ENCODE data around the gene ADARB2. TPM values are rescaled to one million over a fixed set of nuclear protein-coding genes. Genes with fewer than 3 reads are reported as not detected.
A peak's percentile ranks its signal among the peaks of the same experiment; 100 is the strongest.

The ADARB2 gene
- total RNA-seq, 4 donors from 2014 or later = 0.80 to 4.9 (median 2.3) TPM

GRCh38 chr10:1368842-1369171 lies 368.5 kb downstream of the ADARB2 start:
- no peaks in the 10 kb centered on the region for H3K9me3 ChIP-seq
- intact Hi-C loops (cut with DNase I; ENCODE audit: low total_unique reads) = no loop called here
- no peak overlapping the region for H3K27ac ChIP-seq
- no peaks in the 10 kb centered on the region for H3K27me3 ChIP-seq
- 4 to 39% methylated on average over 4 to 14 of the region's 14 CpGs for WGBS, 2 donors (ENCODE audit: low coverage in 1 of 2)
- no peak overlapping the region for H3K4me3 ChIP-seq
- peak; percentile 31 for DNase-seq
- no peaks in the 10 kb centered on the region for H3K4me1 ChIP-seq
- TF ChIP-seq, protein P1, sequence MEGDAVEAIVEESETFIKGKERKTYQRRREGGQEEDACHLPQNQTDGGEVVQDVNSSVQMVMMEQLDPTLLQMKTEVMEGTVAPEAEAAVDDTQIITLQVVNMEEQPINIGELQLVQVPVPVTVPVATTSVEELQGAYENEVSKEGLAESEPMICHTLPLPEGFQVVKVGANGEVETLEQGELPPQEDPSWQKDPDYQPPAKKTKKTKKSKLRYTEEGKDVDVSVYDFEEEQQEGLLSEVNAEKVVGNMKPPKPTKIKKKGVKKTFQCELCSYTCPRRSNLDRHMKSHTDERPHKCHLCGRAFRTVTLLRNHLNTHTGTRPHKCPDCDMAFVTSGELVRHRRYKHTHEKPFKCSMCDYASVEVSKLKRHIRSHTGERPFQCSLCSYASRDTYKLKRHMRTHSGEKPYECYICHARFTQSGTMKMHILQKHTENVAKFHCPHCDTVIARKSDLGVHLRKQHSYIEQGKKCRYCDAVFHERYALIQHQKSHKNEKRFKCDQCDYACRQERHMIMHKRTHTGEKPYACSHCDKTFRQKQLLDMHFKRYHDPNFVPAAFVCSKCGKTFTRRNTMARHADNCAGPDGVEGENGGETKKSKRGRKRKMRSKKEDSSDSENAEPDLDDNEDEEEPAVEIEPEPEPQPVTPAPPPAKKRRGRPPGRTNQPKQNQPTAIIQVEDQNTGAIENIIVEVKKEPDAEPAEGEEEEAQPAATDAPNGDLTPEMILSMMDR (IDR thresholded peaks at IDR 0.05) = peak; percentile 30 to 62 (median 48)
- TF ChIP-seq POLR2AphosphoS5 (IDR thresholded peaks at IDR 0.05) = no peak
- no peaks in the 10 kb centered on the region for H3K36me3 ChIP-seq
- in situ Hi-C loops (cut with MboI; ENCODE audit: low pct_ligation_motif_present in 1 of 4, low pct_unique_long_range_greater_than_20kb in 1 of 4, low sequenced_read_pairs in 3 of 4) = no loop called here

DNA sequence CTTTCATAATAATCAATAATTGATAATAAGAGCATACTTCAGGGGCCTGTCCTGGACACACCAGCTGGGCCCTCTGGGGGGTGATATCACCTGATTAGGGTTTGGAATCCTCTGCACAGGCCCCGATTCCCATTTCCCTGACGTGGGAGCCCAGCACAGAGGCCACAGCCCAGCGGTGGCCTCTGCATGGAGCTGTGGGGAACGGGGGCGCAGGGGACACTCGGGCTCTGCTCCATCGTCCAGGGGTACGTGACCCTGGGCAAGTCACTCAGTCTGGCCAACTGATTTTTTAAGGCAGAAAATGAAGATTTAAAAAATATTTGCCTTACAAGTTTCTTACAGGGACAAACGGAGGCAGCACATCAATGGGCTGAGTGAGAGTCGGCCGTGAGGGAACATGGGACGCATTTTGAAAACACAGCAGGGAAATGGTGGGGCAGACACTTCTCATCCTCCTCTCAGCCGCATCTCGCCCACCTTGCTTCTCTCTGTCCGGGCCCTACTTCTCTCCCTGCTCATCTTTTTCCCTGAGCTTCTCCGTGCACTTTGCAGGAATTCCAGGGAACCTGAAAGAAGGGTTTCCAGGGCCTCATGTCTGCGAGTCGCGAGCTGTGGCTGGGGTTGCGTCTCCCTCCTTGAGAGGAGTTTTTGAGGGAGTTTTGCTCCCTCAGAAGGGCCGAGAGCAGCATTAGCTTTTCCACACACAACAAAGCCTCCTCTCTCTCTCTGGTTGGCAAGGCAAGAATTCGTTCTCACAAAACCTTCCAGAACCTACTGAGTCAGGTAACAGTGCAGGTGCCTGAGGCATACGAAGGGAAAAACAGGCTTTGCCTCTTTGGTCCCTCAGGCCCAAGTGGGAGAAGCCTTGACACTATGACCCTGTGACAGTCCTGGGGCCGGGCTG lies 369.1 kb downstream of the ADARB2 start:
- TF ChIP-seq, protein P1 (IDR thresholded peaks at IDR 0.05) = no peak
- no peak for TF ChIP-seq POLR2AphosphoS5 (IDR thresholded peaks at IDR 0.05)
- no peak for TF ChIP-seq EP300 (IDR thresholded peaks at IDR 0.05; ENCODE audit: low read depth)
- TF ChIP-seq POLR2A (IDR thresholded peaks at IDR 0.05) = no peak
- intact Hi-C loops (cut with DNase I; ENCODE audit: low total_unique reads) (no loop called here), in situ Hi-C loops (cut with MboI; ENCODE audit: low pct_ligation_motif_present in 1 of 4, low pct_unique_long_range_greater_than_20kb in 1 of 4, low sequenced_read_pairs in 3 of 4) (no loop called here)
- Histone ChIP-seq H3K36me3 (no peaks in the 10 kb centered on the region), H3K4me1 (no peaks in the 10 kb centered on the region), H3K27ac (no peak overlapping the region), H3K27me3 (no peaks in the 10 kb centered on the region), H3K4me3 (no peak overlapping the region), H3K9me3 (no peaks in the 10 kb centered on the region)
- no peak for DNase-seq
- WGBS, 2 donors (ENCODE audit: low coverage in 1 of 2) = 89 to 96% methylated on average over 9 to 24 of the region's 24 CpGs

GRCh38 chr10:1366811-1367425 lies 370.4 kb downstream of the ADARB2 start:
- no peak for TF ChIP-seq POLR2A (IDR thresholded peaks at IDR 0.05)
- TF ChIP-seq EP300 (IDR thresholded peaks at IDR 0.05; ENCODE audit: low read depth) = no peak
- no peak for TF ChIP-seq POLR2AphosphoS5 (IDR thresholded peaks at IDR 0.05)
- TF ChIP-seq, protein P1 (IDR thresholded peaks at IDR 0.05) = no peak
- DNase-seq = no peak
- no peak overlapping the region for H3K4me3 ChIP-seq
- in situ Hi-C loops (cut with MboI; ENCODE audit: low pct_ligation_motif_present in 1 of 4, low pct_unique_long_range_greater_than_20kb in 1 of 4, low sequenced_read_pairs in 3 of 4) = no loop called here
- H3K27me3 ChIP-seq = no peaks in the 10 kb centered on the region
- no peaks in the 10 kb centered on the region for H3K4me1 ChIP-seq
- no peak overlapping the region for H3K27ac ChIP-seq
- intact Hi-C loops (cut with DNase I; ENCODE audit: low total_unique reads) = no loop called here
- WGBS, 2 donors (ENCODE audit: low coverage in 1 of 2) = 88% methylated on average over 15 of the region's 15 CpGs; no CpG with 5 or more reads in 1 of the 2 donors
- H3K36me3 ChIP-seq = no peaks in the 10 kb centered on the region
- no peaks in the 10 kb centered on the region for H3K9me3 ChIP-seq

DNA sequence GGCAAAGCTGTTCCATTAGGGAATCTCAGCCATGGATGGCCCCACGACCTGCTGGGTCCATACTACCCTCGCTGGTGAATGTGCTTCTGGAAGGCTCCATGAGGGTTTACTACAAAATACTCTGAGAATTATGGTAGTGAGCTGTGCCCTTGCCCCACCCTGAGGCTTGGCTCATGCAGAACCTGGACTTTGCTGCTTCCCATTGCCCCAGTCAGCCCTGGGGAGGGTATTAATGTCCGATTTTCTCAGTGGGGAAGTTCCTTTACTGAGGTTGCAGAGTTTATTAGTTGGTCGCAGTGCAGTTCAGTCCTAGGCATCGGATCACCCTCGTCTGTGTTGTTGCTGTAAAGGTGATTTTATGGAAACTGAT lies 371.0 kb downstream of the ADARB2 start:
- DNase-seq = no peak
- in situ Hi-C loops (cut with MboI; ENCODE audit: low pct_ligation_motif_present in 1 of 4, low pct_unique_long_range_greater_than_20kb in 1 of 4, low sequenced_read_pairs in 3 of 4) (no loop called here), intact Hi-C loops (cut with DNase I; ENCODE audit: low total_unique reads) (no loop called here)
- no peak overlapping the region for H3K4me3 ChIP-seq
- TF ChIP-seq EP300 (IDR thresholded peaks at IDR 0.05; ENCODE audit: low read depth) (no peak), POLR2AphosphoS5 (IDR thresholded peaks at IDR 0.05) (no peak), POLR2A (IDR thresholded peaks at IDR 0.05) (no peak)
- TF ChIP-seq, protein P1 (IDR thresholded peaks at IDR 0.05) = no peak
- H3K27ac ChIP-seq = no peak overlapping the region
- H3K4me1 ChIP-seq = no peaks in the 10 kb centered on the region
- no peaks in the 10 kb centered on the region for H3K27me3 ChIP-seq
- H3K9me3 ChIP-seq = no peaks in the 10 kb centered on the region
- no peaks in the 10 kb centered on the region for H3K36me3 ChIP-seq
- WGBS, 2 donors (ENCODE audit: low coverage in 1 of 2) = 67% methylated on average over 6 of the region's 6 CpGs; no CpG with 5 or more reads in 1 of the 2 donors
